GM12891 (cell line): Measurements from ENCODE around the gene STS.

Experiments used
- POLR2A ChIP-seq: IDR thresholded peaks from 2 replicates; pipeline ENCODE4 v1.6.1; 2011; ENCODE audit warnings: low read depth, low read length, control low read depth
- POLR2AphosphoS5 ChIP-seq: IDR thresholded peaks from 2 replicates; pipeline ENCODE4 v1.6.1; 2011; ENCODE audit warnings: low read depth, low read length, control low read depth
- TAF1 ChIP-seq: IDR thresholded peaks from 2 replicates; pipeline ENCODE4 v1.6.1; 2011; ENCODE audit warnings: low read depth, low read length, control low read depth

DNA sequence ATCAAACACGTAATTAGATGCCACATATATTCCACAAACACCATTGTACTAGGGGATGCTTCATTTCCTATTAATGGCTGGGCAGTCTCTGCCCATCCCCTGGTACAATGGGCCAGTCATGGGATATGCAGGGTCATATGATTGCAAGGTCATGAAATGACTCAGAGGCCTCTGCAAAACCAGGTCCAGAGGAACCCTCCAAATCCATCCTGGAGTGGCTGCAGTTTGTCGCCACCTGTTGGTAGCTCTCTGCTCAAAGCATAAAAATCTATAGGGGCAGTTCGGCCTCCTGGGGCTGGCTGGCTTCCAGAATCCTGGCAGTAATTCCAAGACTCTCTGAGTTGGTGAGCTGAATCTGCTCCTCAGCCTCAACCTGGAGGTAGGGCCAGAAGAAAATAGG is 23.4 kb downstream of the STS start:
- no peak for TF ChIP-seq POLR2A
- no peak for TF ChIP-seq TAF1
- TF ChIP-seq POLR2AphosphoS5 = no peak
